Keratinocyte (primary cell): ENCODE results near the gene ANAPC16. TPM values are rescaled to one million over a fixed set of nuclear protein-coding genes. Genes with fewer than 3 reads are reported as not detected.
"Not testable (repeated sequence)": the region's sequence is repeated elsewhere in the genome, so short reads cannot be mapped to it uniquely, and the experiment has no call there.

Source experiments
- DNase-seq: peaks from one replicate; pipeline ENCODE4 v3.0.0-alpha.2; 2011; ENCODE audit warnings: low read depth, missing footprints, low spot score
- FAIRE-seq: peaks from 2 replicates; lab custom pipeline; 2011; peaks lifted over from hg19 to GRCh38; lab: Jason Lieb, UNC
- H2AFZ ChIP-seq: 2 replicates; pipeline ENCODE4 v1.6.0; 2012; ENCODE audit warnings: low read length, control low read depth, inconsistent platforms; ENCODE audit not compliant: control insufficient read depth
- H3K27ac ChIP-seq: 2 replicates; pipeline ENCODE4 v1.5.1; 2011; ENCODE audit warnings: low read length; ENCODE audit not compliant: control insufficient read depth, insufficient read depth
- H3K27me3 ChIP-seq: 3 replicates; pipeline ENCODE4 v1.6.0; 2011; ENCODE audit warnings: low read length; ENCODE audit not compliant: control insufficient read depth, insufficient read depth; ENCODE audit errors: extremely low read depth
- H3K36me3 ChIP-seq, 2 experiments: 2 replicates in 1 of 2; 3 replicates in 1 of 2; pipeline ENCODE4 v1.5.1; 2011; ENCODE audit warnings: low read length in 2 of 2, mild to moderate bottlenecking in 1 of 2; ENCODE audit not compliant: control insufficient read depth in 2 of 2, insufficient read depth in 2 of 2; ENCODE audit errors: extremely low read depth in 1 of 2
- H3K4me1 ChIP-seq: 3 replicates; pipeline ENCODE4 v1.5.1; 2011; ENCODE audit warnings: low read length; ENCODE audit not compliant: control insufficient read depth, insufficient read depth; ENCODE audit errors: extremely low read depth
- H3K4me2 ChIP-seq: 3 replicates; pipeline ENCODE4 v1.6.0; 2011; ENCODE audit warnings: low read depth, low read length; ENCODE audit not compliant: control insufficient read depth, insufficient read depth; ENCODE audit errors: extremely low read depth
- H3K4me3 ChIP-seq, 3 experiments: fragments of 200-600 bp in 1 of 3; sonication (generic) in 1 of 3; 2 replicates in 2 of 3; 3 replicates in 1 of 3; pipeline ENCODE4 v1.5.1; 2011 to 2016; ENCODE audit warnings: low read length in 3 of 3, mild to moderate bottlenecking in 3 of 3, control low read depth in 2 of 3, inconsistent platforms in 1 of 3, low read depth in 1 of 3, mixed read lengths in 1 of 3, mixed run types in 1 of 3, moderate library complexity in 1 of 3; ENCODE audit not compliant: control insufficient read depth in 2 of 3, insufficient read depth in 2 of 3; ENCODE audit errors: extremely low read depth in 1 of 3
- H3K79me2 ChIP-seq: 2 replicates; pipeline ENCODE4 v1.6.0; 2012; ENCODE audit warnings: low read length; ENCODE audit not compliant: control insufficient read depth, insufficient read depth
- H3K9ac ChIP-seq: 3 replicates; pipeline ENCODE4 v1.6.0; 2011; ENCODE audit warnings: low read length; ENCODE audit not compliant: control insufficient read depth, insufficient read depth; ENCODE audit errors: extremely low read depth
- H3K9me1 ChIP-seq: 3 replicates; pipeline ENCODE4 v1.6.0; 2011; ENCODE audit warnings: low read length; ENCODE audit not compliant: control insufficient read depth, insufficient read depth; ENCODE audit errors: extremely low read depth
- H3K9me3 ChIP-seq: 2 replicates; pipeline ENCODE4 v1.5.1; 2012; ENCODE audit warnings: low read depth, low read length; ENCODE audit not compliant: control insufficient read depth
- H4K20me1 ChIP-seq: 3 replicates; pipeline ENCODE4 v1.6.0; 2011; ENCODE audit warnings: low read length; ENCODE audit not compliant: control insufficient read depth, insufficient read depth; ENCODE audit errors: extremely low read depth
- EZH2 ChIP-seq: IDR thresholded peaks from one replicate; pipeline ENCODE4 v1.6.1; 2012; ENCODE audit warnings: inconsistent platforms, mild to moderate bottlenecking, low read length, moderate library complexity
- dilution Hi-C: fragments of 300-500 bp; cut with MboI; formaldehyde crosslinking; loops from one replicate; pipeline ENCODE4 v1.7.0; 2020; ENCODE audit warnings: low sequenced_read_pairs; ENCODE audit not compliant: extremely low pct_ligation_motif_present
- polyA plus RNA-seq, 5 experiments: library from polyadenylated mRNA; depleted of rRNA in 3 of 5; stranded (reverse) in 3 of 5; stranded (forward) in 1 of 5; unstranded in 1 of 5; fragments of >200 nt; gene quantifications; 1 replicate in 1 of 5; 2 replicates in 3 of 5; 3 replicates in 1 of 5; pipeline versions ENCODE4 v1.2.1 to v1.2.3, GENCODE V29; 2011 to 2012; ENCODE audit warnings: missing spikeins in 2 of 5, low read depth in 1 of 5, low replicate concordance in 1 of 5
- TF ChIP-seq, protein P1 (sequence below), 3 experiments: IDR thresholded peaks in 1 of 3; conservative IDR thresholded peaks in 1 of 3; optimal IDR thresholded peaks in 1 of 3; 2 replicates in 2 of 3; 3 replicates in 1 of 3; pipeline versions ENCODE3 to v1.5.1; 2011; ENCODE audit warnings: low read length in 3 of 3, mild to moderate bottlenecking in 3 of 3, moderate library complexity in 2 of 3, control low read depth in 1 of 3, inconsistent platforms in 1 of 3; ENCODE audit not compliant: insufficient read depth in 2 of 3; ENCODE audit errors: extremely low read depth in 1 of 3

ANAPC16 gene
- polyA plus RNA-seq, 1 donor (not counting 4 experiments of a cell fraction or from before 2014, with no cell fraction given), result 93.9 TPM

GRCh38 chr10:72204724-72205123 is 11.1 kb upstream of the ANAPC16 start:
- Histone ChIP-seq H3K9me1 (no peaks in the 10 kb centered on the region), H3K9me3 (no peaks in the 10 kb centered on the region), H3K27me3 (no peaks in the 10 kb centered on the region), H3K36me3 (peaks cover 8% of the 10 kb centered on the region in 2 experiments), H3K79me2 (no peaks in the 10 kb centered on the region), H4K20me1 (no peaks in the 10 kb centered on the region), H3K4me2 (no peak overlapping the region), H2AFZ (no peak overlapping the region), H3K9ac (no peak overlapping the region), H3K4me1 (no peaks in the 10 kb centered on the region), H3K27ac (no peak overlapping the region), H3K4me3 (no peak overlapping the region)
- TF ChIP-seq, protein P1, sequence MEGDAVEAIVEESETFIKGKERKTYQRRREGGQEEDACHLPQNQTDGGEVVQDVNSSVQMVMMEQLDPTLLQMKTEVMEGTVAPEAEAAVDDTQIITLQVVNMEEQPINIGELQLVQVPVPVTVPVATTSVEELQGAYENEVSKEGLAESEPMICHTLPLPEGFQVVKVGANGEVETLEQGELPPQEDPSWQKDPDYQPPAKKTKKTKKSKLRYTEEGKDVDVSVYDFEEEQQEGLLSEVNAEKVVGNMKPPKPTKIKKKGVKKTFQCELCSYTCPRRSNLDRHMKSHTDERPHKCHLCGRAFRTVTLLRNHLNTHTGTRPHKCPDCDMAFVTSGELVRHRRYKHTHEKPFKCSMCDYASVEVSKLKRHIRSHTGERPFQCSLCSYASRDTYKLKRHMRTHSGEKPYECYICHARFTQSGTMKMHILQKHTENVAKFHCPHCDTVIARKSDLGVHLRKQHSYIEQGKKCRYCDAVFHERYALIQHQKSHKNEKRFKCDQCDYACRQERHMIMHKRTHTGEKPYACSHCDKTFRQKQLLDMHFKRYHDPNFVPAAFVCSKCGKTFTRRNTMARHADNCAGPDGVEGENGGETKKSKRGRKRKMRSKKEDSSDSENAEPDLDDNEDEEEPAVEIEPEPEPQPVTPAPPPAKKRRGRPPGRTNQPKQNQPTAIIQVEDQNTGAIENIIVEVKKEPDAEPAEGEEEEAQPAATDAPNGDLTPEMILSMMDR (optimal IDR thresholded peaks at IDR 0.05 in 1 of 3, IDR thresholded peaks at IDR 0.05 in 1 of 3, conservative IDR thresholded peaks at IDR 0.05 in 1 of 3; ENCODE audit: extremely low read depth in 1 of 3, insufficient read depth in 2 of 3, low read length in 3 of 3), result no peak
- TF ChIP-seq EZH2, result no peak
- FAIRE-seq (no peak), DNase-seq (no peak)
- dilution Hi-C loops, result no loop called here

DNA sequence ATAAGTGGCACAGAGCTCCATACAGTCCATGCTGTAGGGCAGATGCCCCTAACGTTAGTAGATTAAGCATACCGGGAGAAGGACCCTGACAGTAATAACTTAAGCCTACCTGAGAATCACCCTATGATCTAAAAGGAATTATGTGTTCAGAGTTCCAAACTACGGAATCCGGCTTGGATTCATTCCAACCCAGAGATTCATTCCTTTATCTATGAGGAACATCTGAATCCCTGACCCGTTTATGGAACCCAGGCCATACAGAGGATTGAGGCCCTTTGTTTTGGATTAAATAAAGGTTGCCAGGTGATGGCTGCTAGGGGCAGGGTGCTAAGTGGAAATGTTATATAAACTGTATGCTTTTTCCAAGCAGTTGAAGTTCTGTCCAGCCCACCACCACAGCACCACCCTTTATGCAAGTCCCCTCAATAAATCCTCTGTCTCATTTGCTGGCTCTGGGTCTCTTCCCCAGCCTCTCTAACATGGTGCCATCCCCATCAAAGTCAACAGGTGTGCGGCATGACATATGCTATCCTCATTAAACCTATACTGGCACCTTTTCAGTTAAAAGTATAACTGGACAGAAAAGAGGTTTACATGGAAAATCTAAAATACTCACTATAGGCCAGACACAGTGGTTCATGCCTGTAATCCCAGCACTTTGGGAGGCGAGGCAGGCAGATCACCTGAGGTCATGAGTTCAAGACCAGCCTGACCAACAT is 9.1 kb upstream of the ANAPC16 start:
- DNase-seq (no peak), FAIRE-seq (no peak)
- Histone ChIP-seq H3K79me2 (no peaks in the 10 kb centered on the region), H4K20me1 (no peaks in the 10 kb centered on the region), H2AFZ (no peak overlapping the region), H3K4me3 (no peak overlapping the region), H3K4me1 (no peaks in the 10 kb centered on the region), H3K4me2 (no peak overlapping the region), H3K36me3 (peaks cover 8 to 11% of the 10 kb centered on the region in 2 experiments), H3K27ac (no peak overlapping the region), H3K27me3 (no peaks in the 10 kb centered on the region), H3K9ac (no peak overlapping the region), H3K9me3 (no peaks in the 10 kb centered on the region), H3K9me1 (no peaks in the 10 kb centered on the region)
- no peak for TF ChIP-seq EZH2
- TF ChIP-seq, protein P1 (optimal IDR thresholded peaks at IDR 0.05 in 1 of 3, IDR thresholded peaks at IDR 0.05 in 1 of 3, conservative IDR thresholded peaks at IDR 0.05 in 1 of 3; ENCODE audit: extremely low read depth in 1 of 3, insufficient read depth in 2 of 3, low read length in 3 of 3), result no peak
- dilution Hi-C loops, result no loop called here

DNA sequence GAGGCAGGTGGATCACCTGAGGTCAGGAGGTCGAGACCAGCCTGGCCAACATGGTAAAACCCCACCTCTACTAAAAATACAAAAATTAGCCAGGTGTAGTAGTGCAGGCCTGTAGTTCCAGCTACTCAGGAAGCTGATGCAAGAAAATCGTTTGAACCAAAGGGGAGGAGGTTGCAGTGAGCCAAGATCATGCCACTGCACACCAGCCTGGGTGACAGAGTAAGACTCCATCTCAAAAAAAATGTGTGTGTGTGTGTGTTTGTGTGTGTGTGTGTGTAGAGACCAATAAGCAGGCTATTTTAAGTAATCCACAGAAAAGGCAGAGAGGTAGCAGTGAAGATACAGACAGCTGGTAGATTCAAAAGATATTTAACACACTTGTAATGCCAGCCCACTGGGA is 7.3 kb upstream of the ANAPC16 start:
- H3K27ac ChIP-seq, dilution Hi-C loops: not testable (repeated sequence)

DNA sequence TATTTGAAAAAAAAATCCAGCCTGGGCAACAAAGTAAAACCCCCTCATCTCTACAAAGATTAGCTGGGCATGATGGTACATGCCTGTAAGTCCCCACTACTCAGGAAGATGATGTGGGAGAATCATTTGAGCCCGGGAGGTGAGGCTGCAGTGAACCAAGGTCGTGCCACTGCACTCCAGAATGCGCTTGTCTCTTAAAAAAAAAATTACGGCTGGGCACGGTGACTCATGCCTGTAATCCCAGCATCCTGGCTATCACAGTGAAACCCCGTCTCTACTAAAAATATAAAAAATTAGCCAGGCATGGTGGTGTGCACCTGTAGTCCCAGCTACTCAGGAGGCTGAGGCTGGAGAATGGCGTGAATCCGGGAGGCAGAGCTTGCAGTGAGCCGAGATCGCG is 4.4 kb upstream of the ANAPC16 start:
- H3K9me3 ChIP-seq, H3K9ac ChIP-seq, H3K27ac ChIP-seq, H3K27me3 ChIP-seq, H4K20me1 ChIP-seq, FAIRE-seq, H2AFZ ChIP-seq, DNase-seq, H3K9me1 ChIP-seq, H3K4me2 ChIP-seq, dilution Hi-C loops, H3K4me3 ChIP-seq: not testable (repeated sequence)
- Histone ChIP-seq H3K36me3 (peaks cover 10 to 11% of the 10 kb centered on the region in 2 experiments), H3K4me1 (peaks cover 10% of the 10 kb centered on the region), H3K79me2 (peaks cover 10% of the 10 kb centered on the region)

More for the DNA sequence above, 7.3 kb upstream of the ANAPC16 start:
- H3K4me1 ChIP-seq, H3K9me3 ChIP-seq, H3K4me2 ChIP-seq, H3K9me1 ChIP-seq, H4K20me1 ChIP-seq, DNase-seq, FAIRE-seq, H2AFZ ChIP-seq, H3K79me2 ChIP-seq, H3K9ac ChIP-seq, H3K27me3 ChIP-seq, H3K4me3 ChIP-seq: not testable (repeated sequence)
- H3K36me3 ChIP-seq, result peaks cover 10 to 11% of the 10 kb centered on the region in 2 experiments
